Activated T-cell treated with anti-CD3 and anti-CD28 coated beads, Interleukin-2, amount 50 U/mL, for 72 hours (primary cell): ENCODE results near the gene LRBA. TPM values are rescaled to one million over a fixed set of nuclear protein-coding genes. Genes with fewer than 3 reads are reported as not detected.

ENCODE experiments used
- ATAC-seq, 2 donors: fragments of 150-1000 bp; cut with Tn5 transposase; replicated peaks in 1 of 2; 2 replicates each; pipeline ENCODE4 v1.10.0; 2021; ENCODE audit warnings: moderate library complexity in 2 of 2, mild to moderate bottlenecking in 1 of 2
- DNase-seq, 2 donors: peaks; one replicate each; pipeline ENCODE4 v3.0.0; 2021 to 2022; ENCODE audit warnings: mixed read lengths in 1 of 2
- H3K27ac Mint-ChIP-seq: one replicate; pipeline ENCODE4 v1.8.0; 2022; ENCODE audit warnings: mild to moderate bottlenecking, moderate library complexity, mixed read lengths
- H3K27me3 Mint-ChIP-seq: one replicate; pipeline ENCODE4 v1.8.0; 2022; ENCODE audit warnings: low read depth, mixed read lengths
- H3K36me3 Mint-ChIP-seq, 2 donors: one replicate each; pipeline ENCODE4 v1.8.0; 2022; ENCODE audit warnings: mixed read lengths in 2 of 2, mild to moderate bottlenecking in 1 of 2; ENCODE audit not compliant: insufficient read depth in 2 of 2
- H3K4me1 Mint-ChIP-seq: one replicate; pipeline ENCODE4 v1.8.0; 2022; ENCODE audit warnings: low read depth, mixed read lengths
- H3K4me3 Mint-ChIP-seq, 2 donors: one replicate each; pipeline ENCODE4 v1.8.0; 2022; ENCODE audit warnings: mild to moderate bottlenecking in 2 of 2, mixed read lengths in 2 of 2, moderate library complexity in 2 of 2
- H3K9me3 Mint-ChIP-seq, 2 donors: one replicate each; pipeline ENCODE4 v1.8.0; 2022; ENCODE audit warnings: mixed read lengths in 2 of 2
- total RNA-seq, 2 donors: library from RNA; stranded (reverse); gene quantifications; one replicate each; pipeline ENCODE4 v1.2.3, GENCODE V29; 2022

Gene LRBA
- total RNA-seq, 2 donors from 2014 or later: 46.3 to 56.6 TPM

- Mint-ChIP-seq H3K27ac (no peak overlapping the region), H3K9me3 (no peaks in the 10 kb centered on the region), H3K27me3 (no peaks in the 10 kb centered on the region), H3K4me1 (no peaks in the 10 kb centered on the region), H3K36me3 (no peaks in the 10 kb centered on the region), H3K4me3 (no peak overlapping the region)
- peak in 1 of 2 donors; percentile 17 for ATAC-seq
- no peak for DNase-seq
Measured at GRCh38 chr4:150259861-150260567, 755.1 kb downstream of the LRBA start.

DNA sequence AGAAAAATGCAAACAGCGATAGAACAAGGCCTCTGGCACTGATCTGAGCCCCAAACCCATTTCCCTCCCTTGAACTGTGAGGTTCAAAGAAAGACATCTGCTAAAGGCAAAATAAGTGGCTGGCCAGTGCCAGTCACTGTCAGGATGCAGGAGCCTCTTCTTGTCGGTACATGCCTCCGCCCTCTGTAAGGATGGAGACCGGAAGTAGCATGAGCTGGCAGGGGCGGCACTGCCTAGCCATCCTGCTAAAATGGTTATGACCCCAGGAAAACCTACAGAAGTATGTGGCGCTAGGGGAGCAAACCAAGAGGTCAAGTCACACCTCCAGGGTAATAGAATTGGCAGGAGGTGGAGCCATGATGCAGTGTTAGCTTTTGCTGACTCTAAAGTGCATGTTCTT is 756.5 kb downstream of the LRBA start:
- ATAC-seq: no peak
- H3K36me3 Mint-ChIP-seq: no peaks in the 10 kb centered on the region
- H3K27me3 Mint-ChIP-seq: no peaks in the 10 kb centered on the region
- H3K4me3 Mint-ChIP-seq: no peak overlapping the region
- H3K27ac Mint-ChIP-seq: no peak overlapping the region
- H3K9me3 Mint-ChIP-seq: no peaks in the 10 kb centered on the region
- DNase-seq: no peak
- no peaks in the 10 kb centered on the region for H3K4me1 Mint-ChIP-seq

DNA sequence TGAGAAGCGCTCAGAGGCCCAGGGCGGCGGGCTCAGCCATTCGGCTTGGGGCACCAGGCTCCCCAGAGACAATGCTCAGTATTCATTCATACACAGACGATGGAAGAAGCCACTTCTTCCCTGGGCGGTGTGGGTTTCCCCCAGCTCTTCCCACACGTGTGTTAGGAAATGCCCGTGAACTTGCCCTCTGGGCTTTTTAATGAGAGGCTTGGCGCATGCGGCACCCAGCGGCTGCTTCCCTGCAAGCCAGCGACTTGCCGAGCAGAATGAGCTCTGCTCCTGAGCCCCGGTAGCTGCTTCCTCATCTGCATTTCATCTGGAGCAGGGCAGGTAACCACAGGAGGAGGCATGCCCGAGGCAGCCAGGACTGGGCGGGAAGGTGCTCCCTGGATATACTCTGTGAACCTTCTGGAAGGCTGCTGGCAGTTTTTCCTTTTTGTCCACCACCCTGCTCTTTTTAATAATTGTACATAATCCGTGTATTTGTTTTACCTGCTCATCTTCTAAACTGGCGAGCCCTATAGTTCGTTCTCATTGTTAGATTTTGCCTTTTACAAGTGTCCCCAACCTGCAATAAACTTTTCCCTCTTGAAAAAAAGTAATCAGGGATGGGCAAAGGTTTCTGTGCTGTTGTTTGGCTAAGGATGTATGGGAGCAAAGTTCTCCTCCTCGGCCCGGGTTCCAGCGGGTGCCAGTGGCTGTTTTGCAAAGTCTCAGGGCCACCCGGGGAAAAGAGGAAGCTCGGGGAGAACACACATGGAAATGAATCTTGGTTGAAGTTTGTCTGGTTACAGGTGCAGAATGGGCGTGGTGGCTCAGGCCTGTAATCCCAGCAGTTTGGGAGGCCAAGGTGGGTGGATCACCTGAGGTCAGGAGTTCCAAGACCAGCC is 758.0 kb downstream of the LRBA start:
- DNase-seq (no peak), ATAC-seq (no peak)
- no peaks in the 10 kb centered on the region for H3K9me3 Mint-ChIP-seq
- H3K27me3 Mint-ChIP-seq: no peaks in the 10 kb centered on the region
- no peaks in the 10 kb centered on the region for H3K36me3 Mint-ChIP-seq
- H3K4me1 Mint-ChIP-seq: no peaks in the 10 kb centered on the region
- H3K4me3 Mint-ChIP-seq: no peak overlapping the region
- no peak overlapping the region for H3K27ac Mint-ChIP-seq

DNA sequence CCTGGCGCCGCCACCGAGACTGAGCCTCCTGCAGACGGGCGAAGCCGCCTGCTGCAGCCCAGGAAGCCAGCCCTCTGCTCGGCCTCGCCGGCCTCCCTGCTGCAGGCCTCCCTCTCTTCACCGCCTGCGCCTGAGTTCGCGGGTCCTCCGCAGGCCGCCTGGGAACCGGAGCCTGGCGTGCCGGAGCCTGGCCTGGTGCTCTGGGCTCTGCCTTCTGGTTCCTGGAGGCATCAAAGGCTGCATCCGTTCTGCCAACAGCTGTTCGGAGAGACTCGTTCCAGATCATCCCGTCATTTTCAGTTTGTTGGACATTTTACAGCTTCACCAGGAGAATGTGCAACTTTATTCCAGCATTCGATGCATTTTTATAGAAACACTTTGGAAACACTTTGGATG is 758.9 kb downstream of the LRBA start:
- peak overlapping the region; percentile 55 for H3K27ac Mint-ChIP-seq
- DNase-seq (no peak), ATAC-seq (no peak)
- H3K4me1 Mint-ChIP-seq: no peaks in the 10 kb centered on the region
- H3K9me3 Mint-ChIP-seq: no peaks in the 10 kb centered on the region
- H3K27me3 Mint-ChIP-seq: no peaks in the 10 kb centered on the region
- no peak overlapping the region for H3K4me3 Mint-ChIP-seq
- H3K36me3 Mint-ChIP-seq: no peaks in the 10 kb centered on the region

GRCh38 chr4:150255610-150256224 is 759.4 kb downstream of the LRBA start:
- no peaks in the 10 kb centered on the region for H3K9me3 Mint-ChIP-seq
- DNase-seq (no peak), ATAC-seq (peak in 1 of 2 donors; percentile 7)
- H3K36me3 Mint-ChIP-seq: no peaks in the 10 kb centered on the region
- no peak overlapping the region for H3K27ac Mint-ChIP-seq
- H3K4me1 Mint-ChIP-seq: no peaks in the 10 kb centered on the region
- H3K4me3 Mint-ChIP-seq: no peak overlapping the region
- no peaks in the 10 kb centered on the region for H3K27me3 Mint-ChIP-seq

GRCh38 chr4:150253965-150254630 is 761.0 kb downstream of the LRBA start:
- ATAC-seq (no peak), DNase-seq (no peak)
- Mint-ChIP-seq H3K36me3 (no peaks in the 10 kb centered on the region), H3K27me3 (no peaks in the 10 kb centered on the region), H3K4me3 (no peak overlapping the region), H3K9me3 (no peaks in the 10 kb centered on the region), H3K27ac (no peak overlapping the region), H3K4me1 (no peaks in the 10 kb centered on the region)

DNA sequence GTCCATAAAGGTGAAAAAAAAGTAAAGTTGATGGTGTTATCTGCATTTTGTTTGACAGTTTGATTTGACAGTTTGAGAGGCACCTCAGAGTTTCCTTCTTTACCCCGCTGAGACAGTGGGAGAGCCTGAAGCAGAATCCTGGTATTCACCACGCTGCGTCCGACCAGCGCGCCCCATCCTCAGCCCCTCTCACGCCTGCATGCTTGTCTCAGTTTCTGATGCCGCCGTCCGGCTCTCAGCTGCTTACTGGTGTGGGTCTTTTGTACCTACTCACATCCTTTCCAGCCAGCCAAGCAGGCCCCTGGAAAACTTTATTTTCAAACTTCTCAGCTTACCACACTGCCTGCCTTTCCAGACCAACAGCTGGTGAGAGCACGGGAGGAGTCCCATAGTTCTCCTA is 761.7 kb downstream of the LRBA start:
- Mint-ChIP-seq H3K36me3 (no peaks in the 10 kb centered on the region), H3K4me1 (no peaks in the 10 kb centered on the region), H3K4me3 (no peak overlapping the region), H3K27me3 (no peaks in the 10 kb centered on the region), H3K9me3 (no peaks in the 10 kb centered on the region), H3K27ac (no peak overlapping the region)
- DNase-seq (no peak), ATAC-seq (no peak)

DNA sequence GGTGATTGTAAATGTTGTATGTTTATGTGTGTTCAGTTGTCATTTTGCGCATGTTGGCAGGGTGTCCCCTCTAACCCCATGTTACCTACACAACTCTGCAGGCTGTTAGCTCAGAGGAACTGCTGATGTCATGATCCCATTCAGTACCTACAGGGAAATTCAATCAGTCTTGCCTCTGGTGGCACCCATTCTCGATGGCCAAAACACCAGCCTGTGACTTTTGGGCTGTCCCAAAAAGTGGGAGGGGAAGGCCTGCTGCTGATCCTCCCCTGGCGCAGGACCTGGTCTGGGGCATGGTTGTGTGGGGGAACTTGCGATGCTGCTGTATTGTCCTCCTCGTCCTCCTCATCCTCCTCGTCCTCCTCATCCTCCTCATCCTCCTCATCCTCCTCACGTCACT is 762.3 kb downstream of the LRBA start:
- Mint-ChIP-seq H3K36me3 (no peaks in the 10 kb centered on the region), H3K27me3 (no peaks in the 10 kb centered on the region), H3K4me1 (no peaks in the 10 kb centered on the region), H3K9me3 (no peaks in the 10 kb centered on the region), H3K27ac (peak overlapping the region; percentile 41), H3K4me3 (no peak overlapping the region)
- no peak for DNase-seq
- ATAC-seq: peak in 1 of 2 donors; percentile 12

GRCh38 chr4:150252306-150252705 is 762.8 kb downstream of the LRBA start:
- Mint-ChIP-seq H3K4me1 (no peaks in the 10 kb centered on the region), H3K4me3 (no peak overlapping the region), H3K27ac (no peak overlapping the region), H3K36me3 (no peaks in the 10 kb centered on the region), H3K27me3 (no peaks in the 10 kb centered on the region), H3K9me3 (no peaks in the 10 kb centered on the region)
- peak in 1 of 2 donors; percentile 21 for ATAC-seq
- no peak for DNase-seq

GRCh38 chr4:150251752-150252190 is 763.3 kb downstream of the LRBA start:
- DNase-seq (no peak), ATAC-seq (peak in 1 of 2 donors; percentile 39)
- no peaks in the 10 kb centered on the region for H3K27me3 Mint-ChIP-seq
- H3K4me3 Mint-ChIP-seq: no peak overlapping the region
- H3K27ac Mint-ChIP-seq: no peak overlapping the region
- no peaks in the 10 kb centered on the region for H3K36me3 Mint-ChIP-seq
- no peaks in the 10 kb centered on the region for H3K4me1 Mint-ChIP-seq
- H3K9me3 Mint-ChIP-seq: no peaks in the 10 kb centered on the region

DNA sequence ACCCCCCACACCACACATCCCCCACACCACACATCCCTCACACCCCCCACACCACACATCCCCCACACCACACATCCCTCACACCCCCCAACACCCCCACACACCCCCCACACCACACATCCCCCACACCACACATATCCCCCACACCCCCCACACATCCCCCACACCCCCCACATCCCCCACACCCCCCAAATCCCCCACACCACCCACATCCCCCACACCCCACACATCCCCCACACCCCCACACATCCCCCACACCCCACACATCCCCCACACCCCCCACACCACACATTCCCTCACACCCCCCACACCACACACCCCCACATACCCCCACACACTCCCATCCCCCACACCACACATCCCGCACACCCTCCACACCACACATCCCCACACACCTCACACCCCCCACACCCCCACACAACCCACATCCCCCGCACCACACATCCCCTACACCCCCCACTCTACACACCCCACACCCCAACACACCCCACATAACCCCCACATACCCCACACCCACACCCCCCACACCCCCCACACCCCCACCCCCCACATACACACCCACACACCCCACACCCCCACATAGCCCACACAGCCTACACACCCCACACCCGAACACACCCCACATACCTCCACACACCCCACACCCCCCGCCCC is 764.0 kb downstream of the LRBA start:
- DNase-seq: no peak
- Mint-ChIP-seq H3K27ac (no peak overlapping the region), H3K9me3 (no peaks in the 10 kb centered on the region), H3K4me1 (no peaks in the 10 kb centered on the region), H3K36me3 (no peaks in the 10 kb centered on the region), H3K4me3 (no peak overlapping the region), H3K27me3 (no peaks in the 10 kb centered on the region)
- ATAC-seq: no peak

- no peaks in the 10 kb centered on the region for H3K4me1 Mint-ChIP-seq
Measured at GRCh38 chr4:150250293-150250997, 764.6 kb downstream of the LRBA start.

More at GRCh38 chr4:150250293-150250997, 764.6 kb downstream of the LRBA start:
- ATAC-seq (no peak), DNase-seq (no peak)
- H3K36me3 Mint-ChIP-seq: no peaks in the 10 kb centered on the region
- H3K27me3 Mint-ChIP-seq: no peaks in the 10 kb centered on the region
- H3K27ac Mint-ChIP-seq: no peak overlapping the region
- H3K9me3 Mint-ChIP-seq: no peaks in the 10 kb centered on the region
- H3K4me3 Mint-ChIP-seq: no peak overlapping the region
